Stimulated activated CD8-positive, alpha-beta memory T cell treated with anti-CD3 and anti-CD28 coated beads, Interleukin-7, amount 100 ng/mL, for 4 hours (primary cell): ENCODE measurements around the gene TDO2.
"Not testable (repeated sequence)": the region's sequence is repeated elsewhere in the genome, so short reads cannot be mapped to it uniquely, and the experiment has no call there.

Experiments
- DNase-seq, 2 donors: peaks; one replicate each; pipeline ENCODE4 v3.0.0-alpha.2; 2020; ENCODE audit warnings: low read depth in 2 of 2

Gene TDO2

DNA sequence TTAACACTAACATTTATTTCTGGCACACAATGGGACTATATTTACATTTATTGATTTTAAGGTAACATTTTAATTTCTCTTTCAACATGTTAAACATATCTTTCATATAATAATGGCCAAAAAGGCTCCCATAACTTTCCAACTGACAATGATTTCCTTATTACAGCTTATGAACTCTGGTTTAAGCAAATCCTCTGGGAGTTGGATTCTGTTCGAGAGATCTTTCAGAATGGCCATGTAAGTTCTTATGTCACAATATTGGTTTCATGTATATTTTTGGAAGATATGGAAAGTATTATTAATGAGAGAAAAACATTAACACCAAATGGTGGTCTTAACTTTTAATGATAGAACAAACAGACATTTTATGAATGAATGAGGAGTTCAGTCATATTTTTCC, 4.1 kb downstream of the TDO2 start:
- no peak for DNase-seq

DNA sequence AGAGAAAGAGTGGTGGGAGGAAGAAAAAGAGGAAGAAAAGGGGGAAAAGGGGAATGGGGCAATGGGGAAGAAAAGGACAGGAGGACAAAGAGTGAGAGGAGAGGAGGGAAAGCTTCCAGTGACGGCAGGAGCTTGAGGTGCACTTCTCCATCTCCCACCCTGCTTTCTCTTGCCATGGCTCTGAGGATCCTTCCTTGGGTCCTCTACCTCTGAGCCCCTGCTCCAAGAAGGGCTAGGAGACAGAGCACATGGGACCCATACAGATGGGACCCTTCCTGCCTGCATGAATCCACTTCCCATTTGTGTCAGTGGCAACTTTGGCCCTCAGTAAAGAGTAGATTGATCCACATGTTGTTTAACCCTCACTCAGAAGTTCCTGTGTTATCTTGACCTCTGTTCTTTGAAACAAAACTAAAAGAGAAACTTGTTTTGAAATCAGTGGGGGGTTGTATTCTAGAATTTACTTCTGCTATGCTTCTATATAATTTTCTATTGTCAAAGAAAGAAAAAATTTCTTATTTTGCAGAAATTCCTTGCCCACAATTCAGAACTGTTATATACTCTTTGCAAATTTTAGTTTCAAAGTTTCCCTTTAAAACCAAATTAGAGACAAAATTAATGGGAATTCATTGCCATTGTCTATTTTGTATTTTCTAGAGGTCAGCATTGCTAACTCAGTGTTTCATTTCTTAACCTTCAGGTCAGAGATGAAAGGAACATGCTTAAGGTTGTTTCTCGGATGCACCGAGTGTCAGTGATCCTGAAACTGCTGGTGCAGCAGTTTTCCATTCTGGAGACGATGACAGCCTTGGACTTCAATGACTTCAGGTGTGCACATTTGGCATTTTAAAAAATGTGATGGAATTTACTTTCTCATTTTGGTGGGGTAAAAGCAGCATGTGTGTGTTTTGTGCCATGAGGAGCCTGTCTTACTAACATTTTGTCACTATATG, 5.0 kb downstream of the TDO2 start:
- DNase-seq, result no peak

DNA sequence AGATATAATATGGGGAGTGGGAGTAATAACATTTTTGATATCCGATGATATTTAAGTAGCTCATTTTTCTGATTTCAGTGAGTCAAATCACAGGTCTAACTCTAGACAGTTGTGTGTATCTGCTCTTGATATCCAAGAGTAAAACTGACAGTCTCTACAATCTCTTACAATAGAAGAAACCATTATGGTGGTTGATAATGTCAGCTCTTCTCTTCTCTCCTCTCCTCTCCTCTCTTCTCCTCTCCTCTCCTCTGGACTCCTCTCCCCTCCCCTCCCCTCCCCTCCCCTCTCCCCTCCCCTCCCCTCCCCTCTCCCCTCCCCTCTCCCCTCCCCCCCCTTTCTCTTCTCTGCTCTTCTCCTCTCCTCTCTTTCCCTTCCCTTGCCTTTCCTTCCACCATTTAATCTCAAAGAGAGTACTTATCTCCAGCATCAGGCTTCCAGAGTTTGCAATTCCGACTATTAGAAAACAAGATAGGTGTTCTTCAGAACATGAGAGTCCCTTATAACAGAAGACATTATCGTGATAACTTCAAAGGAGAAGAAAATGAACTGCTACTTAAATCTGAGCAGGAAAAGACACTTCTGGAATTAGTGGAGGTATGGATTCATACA, 6.2 kb downstream of the TDO2 start:
- DNase-seq, result no peak

DNA sequence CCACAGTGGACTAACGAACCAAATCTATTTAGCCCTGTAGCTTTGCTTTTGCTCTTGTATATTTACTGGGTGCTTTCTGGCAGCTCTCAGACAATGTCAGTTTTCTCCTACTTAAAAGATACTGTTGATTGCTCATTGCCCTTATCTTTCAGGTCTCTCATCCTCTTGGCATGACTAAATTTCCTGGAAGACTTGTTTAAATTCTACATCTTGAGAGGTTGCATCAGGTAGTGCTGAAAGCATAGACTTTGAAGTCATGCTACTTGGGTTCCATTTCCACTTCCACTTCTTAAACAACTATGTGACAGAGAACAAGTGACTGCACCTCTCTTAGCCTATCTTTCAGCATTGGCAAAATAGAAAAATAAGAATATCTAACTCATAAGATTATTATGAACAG, 8.4 kb downstream of the TDO2 start:
- DNase-seq, result no peak

DNA sequence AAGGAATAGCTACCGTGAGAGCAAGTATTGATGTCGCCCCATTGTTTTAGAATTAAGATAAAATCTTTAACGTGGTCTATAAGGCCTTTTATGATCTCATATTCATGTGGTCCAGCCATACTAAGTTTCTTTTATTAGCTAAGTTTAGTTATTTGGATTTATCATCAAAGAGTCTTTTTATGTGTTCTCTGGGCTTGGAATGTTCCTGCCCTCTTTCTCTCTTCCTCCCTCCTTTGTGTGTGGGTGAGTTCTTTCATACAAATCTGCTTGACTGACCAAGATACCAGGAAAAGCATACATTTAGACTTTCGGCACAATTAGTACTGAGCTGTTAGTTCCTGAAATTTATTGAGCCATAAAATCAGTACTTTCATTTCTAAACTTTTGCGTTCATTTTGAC, 11.3 kb downstream of the TDO2 start:
- DNase-seq, result no peak

DNA sequence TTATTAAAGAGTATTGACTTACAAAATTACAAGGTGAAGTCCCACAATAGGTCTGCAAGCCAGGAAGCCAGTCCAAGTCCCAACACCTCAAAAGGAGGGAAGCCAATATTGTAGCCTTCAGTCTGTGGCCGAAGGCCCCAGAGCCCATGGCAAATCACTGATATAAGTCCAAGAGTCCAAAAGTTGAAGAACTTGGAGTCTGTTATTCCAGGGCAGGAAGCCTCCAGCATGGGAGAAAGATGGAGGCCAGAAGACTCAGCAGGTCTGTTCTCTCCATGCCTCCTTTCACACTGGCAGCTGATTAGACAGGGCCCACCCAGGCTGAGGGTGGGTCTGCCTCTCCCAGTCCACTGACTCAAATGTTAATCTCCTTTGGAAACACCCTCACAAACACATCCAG, 18.1 kb downstream of the TDO2 start:
- no peak for DNase-seq

DNA sequence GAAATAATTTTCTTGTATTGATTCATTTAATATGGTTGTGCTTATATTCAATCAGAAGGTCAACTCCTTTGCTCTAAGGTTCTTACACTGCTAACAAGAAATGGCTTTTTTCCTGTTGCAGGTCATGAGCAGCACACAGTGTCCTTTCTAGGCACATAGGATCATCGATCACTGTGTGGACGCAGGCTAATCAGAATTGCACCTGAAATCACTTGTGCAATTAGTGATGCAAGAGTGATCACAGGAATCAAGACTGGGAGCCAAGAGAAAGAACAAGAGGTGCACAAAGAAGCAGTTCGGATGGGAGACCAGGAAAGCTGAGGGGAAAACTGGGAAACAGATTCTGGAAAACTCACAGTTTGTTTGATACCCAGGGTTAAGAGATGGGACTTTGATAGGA, 21.1 kb downstream of the TDO2 start:
- no peak for DNase-seq

DNA sequence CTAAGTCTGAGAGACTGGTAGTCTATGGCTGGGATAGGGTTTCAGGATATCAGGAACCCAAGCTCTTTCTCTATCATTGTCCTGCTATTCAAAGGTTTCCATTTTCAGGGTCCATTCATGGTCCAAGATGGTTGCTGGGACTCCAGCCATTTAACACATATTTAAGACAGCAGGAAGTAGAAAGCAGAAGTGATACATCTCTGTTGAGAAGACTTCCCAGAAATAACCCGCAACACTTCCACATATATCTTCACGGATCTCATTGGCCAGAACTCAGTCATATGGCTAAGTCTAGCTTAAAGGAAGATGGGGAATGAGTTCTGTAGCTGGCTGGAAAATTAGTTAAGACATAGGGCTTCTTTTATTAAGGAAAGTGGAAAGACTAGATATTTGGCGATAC, 26.3 kb downstream of the TDO2 start:
- no peak for DNase-seq

DNA sequence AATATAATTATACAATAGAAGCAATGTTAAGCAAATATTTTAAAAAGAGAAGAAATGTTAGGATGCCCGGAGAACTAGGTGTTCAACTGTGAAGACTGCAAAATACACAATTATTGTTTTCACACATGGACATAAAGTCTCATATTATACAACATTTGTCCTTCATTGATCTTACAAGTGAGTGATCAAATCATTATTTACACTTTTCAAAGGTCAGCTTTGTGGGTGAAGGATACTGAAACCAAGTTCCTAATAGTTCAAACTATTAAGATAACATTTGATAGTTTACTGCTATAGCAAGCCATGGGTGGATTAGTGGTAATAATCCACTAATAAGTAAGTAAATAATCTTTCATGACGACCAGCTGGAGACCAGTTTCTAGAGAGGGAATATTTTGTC, 26.8 kb downstream of the TDO2 start:
- no peak for DNase-seq

DNA sequence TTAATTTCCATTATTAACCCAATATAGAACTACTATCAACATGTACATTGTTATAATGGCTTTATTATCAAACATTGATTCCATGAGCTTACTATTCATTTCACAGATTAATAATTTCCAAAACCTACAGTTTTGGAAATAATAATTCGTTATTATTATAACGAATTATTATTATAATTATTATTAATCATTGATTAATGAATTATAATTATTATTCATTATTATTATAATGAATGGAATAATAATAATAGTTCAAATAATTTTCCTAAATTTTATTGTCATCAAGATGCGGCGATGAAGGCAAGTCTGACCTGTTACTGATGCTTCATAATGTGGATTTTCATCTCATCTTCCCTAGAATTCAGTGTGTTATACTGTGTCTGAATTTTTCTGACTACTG, 28.1 kb downstream of the TDO2 start:
- DNase-seq, result no peak

DNA sequence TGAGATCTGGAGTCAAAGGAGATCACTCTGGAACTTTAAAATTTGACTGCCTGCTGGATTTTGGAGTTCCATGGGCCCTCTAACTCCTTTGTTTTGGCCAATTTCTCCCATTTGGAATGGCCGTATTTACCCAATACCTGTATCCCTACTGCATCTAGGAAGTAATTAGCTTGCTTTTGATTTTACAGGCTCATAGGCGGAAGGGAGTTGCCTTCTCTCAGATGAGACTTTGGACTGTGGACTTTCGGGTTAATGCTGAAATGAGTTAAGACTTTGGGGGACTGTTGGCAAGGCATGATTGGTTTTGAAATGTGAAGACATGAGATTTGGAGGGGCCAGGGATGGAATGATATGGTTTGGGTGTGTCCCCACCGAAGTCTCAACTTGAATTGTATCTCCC, 31.1 kb downstream of the TDO2 start:
- not testable (repeated sequence) for DNase-seq

DNA sequence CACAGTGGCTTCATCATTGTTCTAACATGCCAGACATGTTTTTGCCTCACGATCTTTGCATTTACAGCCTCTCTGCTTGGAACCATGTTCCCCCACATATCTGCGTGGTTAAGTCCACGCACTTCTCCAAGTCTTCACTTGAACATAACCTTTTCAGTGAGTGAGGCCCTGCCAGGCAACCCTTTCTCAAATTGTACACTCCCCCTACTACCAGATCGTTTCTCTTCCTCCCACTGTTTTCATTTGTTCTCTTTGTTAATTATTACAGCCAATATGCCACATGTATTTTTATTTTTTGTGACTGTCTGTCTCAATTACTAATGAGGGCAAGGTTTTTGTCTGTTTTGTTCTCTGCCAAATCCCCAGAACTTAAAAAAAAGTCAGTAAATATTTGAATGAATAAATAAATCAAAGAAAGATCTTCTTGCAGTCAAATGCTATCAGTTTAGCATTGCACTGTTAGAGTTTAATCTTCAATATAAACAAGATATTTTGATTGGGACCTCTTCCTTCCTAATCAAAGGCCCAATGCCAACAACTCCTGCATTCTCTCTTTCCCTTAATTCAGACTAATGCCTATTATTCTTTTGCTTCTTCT, 32.0 kb downstream of the TDO2 start:
- no peak for DNase-seq

DNA sequence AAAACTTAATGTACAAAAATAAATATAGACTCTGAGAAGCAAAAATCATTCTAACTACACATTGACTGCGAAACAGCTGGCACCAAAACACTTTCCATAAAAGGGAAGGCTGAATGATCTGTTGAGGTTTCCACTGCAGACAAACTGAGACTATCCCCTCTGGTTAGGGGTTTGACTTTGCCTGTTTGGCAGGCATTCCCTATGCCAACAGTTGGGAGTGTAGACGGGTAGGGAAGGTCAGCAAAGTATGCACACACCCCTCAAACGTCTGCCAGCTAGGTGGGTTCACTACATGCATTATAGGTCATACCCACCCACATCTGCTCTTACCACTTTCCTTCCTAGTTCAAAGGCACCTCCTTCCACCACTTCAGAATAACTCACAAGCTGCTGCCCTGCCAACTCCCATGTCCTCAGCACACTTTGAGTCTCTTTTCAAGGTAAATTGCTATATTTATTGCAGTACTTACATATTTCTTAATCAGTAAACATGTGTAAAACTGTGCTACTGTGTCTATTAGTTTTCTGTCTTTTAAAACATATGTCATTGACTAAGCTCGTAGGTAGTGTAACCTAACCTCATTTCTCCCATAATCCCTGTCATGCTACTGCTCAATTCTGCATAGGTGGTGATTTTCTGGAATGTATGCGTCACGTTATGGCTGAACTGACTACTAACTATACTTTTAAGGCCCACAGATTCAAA, 37.7 kb downstream of the TDO2 start:
- no peak for DNase-seq

DNA sequence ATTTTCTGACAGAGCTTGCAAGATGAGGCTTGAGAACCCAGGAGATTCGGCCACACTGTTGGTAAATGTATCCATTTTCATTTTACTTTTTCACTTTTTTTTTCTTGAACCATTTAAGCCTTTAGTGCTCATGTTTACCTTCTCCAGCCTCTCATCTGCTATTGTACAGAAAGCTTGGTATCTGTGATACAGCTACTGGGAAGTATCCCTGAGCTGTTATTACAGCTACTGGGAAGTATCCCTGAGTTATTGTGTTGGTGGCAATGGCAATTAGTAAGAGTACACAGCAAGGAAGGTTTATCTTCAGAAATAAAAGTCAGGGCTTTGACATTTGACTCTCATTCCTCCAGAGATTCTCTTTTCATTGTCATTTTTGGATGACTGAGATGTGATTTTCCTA, 38.3 kb downstream of the TDO2 start:
- no peak for DNase-seq

DNA sequence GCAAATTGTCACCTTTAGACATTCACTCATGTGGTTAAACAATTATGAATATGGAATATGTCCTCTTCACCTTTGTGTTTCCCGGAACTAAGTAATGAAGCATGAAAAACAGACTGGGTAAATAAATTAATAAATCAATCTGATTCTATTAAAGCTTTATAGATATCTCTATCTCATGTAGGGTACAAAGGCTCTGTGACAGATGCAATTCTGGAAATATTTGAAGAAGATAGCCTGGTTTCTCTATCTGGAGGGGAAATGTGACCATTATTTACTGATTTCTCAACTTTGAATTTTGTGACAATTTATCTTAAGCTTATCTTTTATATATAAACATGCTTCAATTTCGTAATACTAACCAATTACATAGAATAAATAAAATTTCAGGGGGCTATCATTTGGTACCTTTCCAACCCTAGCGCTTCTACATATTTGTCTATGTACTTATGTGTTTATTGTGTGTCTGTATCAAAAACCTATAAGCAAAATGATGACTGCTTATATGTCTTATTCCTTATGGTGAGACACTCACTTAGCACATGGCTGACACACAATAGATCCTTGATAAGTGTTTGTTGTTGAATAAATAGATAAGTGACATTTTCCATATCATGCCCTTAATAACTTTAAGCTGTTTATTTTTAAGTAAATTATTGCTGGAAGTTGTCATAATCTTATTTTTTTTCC, 40.3 kb downstream of the TDO2 start:
- no peak for DNase-seq

DNA sequence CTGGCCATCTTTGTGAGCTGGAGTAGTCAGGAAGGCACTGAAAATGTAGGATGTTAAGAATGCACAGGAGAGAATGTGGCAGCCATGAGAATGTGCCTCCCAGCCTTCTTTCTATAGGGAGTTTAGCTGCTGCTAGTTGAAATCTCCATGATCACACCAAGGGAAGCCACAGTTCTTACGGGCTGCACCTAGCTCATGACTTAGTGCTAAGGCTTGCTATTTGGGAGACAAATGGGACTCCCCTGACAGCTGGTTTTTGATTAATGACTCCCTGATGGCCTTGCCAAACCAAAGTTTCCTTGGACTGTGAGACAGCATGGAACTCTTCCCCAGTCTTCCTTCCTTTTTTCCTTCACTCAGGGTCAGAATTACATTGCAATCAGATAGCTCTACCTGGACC, 41.0 kb downstream of the TDO2 start:
- no peak for DNase-seq

DNA sequence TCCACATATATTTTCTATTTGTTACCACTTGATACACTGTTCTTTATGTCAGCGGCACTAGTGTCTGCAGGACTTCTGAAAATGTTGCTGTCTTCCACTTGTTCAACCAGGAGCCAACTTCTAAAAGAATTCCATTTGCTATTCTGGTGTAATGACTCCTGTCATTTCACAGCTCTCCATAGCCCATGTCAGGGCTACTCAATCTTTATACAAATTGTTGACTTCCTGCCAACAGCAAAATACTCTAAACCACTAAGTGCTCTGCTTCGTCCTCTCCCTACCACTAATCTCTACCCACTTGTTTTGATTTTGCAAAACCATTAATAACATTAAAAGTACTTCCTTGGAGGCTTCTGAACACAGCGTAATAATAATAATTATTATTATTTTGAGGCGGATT, 43.0 kb downstream of the TDO2 start:
- no peak for DNase-seq

DNA sequence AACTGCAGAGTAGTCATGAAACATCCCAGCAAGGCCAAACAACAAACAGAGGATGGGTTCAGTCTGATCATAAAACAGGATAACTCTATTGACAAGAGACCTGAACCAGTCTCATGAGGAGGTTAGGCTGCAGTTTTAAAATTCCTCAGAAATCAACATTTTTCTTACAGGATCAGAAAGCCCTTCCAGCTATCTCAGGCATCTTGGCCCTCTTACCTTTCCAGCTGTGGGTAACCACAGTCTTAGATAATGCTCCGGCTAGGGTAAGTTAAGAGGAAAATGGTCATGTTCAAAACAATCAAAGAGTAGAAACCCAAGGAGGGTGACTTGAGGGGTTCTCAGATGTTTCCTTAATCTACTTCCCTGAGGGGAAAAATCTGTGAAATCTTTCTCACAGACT, 45.0 kb downstream of the TDO2 start:
- DNase-seq, result no peak

DNA sequence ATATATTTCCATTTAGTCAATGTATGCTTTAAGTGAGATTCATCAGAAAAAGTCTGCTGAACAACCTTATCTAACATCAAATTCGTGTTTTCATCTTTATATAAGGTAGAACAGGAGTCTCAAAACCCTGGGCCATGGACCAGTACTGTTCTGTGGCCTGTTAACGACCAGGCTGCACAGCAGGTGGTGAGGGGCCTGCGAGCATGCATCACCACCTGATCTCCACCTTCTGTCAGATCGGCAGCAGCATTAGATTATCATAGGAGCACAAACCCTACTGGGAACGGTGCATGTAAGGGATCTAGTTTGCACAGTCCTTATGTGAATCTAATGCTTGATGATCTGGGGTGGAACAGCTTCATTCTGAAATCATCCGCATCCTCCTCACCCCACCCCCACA, 47.0 kb downstream of the TDO2 start:
- DNase-seq, result no peak

DNA sequence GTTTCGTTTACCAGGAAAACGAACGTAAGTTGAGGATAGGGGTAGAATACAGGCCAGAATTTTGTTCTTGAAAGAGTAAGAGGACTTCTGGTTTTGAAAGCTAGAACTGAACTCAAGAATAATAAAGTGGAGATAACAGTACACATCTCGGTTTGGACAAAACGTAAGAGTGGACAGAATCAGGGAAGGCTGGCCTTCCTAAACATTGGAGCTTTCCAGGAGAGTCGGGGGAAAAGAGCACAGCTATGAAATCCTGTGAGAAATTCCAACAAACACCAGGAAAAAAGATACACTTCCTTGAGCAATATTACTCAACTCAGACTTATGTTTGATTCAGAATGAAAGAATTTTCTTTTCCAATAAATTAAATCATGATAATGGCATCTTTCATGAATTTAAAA, 49.0 kb downstream of the TDO2 start:
- DNase-seq, result no peak

DNA sequence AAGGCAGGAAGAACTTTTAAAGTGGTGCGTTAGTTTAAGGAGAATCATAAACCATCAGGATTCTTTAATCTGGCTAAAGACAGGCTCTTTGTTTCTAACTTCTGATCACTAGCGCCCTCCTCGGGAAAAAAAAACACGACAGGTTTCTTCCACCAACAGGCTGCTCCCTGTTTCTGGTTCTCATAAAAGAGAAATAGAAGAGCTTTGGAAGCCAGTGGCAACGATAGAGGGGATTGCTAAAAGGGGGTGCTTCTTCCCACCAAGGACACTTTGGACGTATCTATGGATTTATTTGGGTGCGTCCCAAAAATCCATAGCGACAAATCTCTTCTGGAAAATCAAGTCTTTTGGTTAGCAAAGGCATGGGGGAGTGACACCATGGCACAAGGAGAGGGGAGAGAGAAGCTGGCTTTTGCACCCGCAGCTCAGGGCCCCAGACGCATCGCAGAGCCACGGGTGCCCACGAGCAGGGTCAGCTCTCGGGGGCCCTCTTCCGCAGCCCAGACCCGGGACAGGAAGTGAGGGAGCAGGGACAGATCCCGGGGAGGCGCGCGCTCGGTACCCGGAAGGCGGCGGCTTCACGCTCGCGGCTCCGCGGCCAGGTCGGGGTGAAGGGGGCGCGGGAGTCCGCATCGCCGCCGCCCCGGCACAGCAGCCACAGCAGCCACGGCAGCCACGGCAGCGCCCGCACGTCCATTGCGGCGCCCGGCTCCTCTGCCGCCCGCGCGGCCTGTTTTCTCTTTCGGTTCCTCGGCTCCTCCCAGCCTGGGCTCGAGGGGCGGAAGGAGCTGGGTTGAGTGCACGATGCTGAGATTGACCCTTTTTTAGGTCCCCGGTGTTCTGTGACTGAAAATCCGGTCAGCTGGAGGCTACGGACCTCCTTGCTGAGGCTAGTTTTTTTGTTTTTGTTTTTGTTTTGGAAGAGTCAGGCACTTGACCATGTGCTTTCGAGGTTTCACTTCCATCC, 49.9 kb downstream of the TDO2 start, which contains the start of gene CTSO:
CTSO (minus strand) TSS at position 716 of the 967 bp plus-strand sequence; CDS start at position 697, 19 bp downstream.
- DNase-seq, result peak; percentile 52 to 71
